Upper lobe of right lung (tissue), 1 donor: ENCODE data around the gene CDH13. TPM values are rescaled to one million over a fixed set of nuclear protein-coding genes. Genes with fewer than 3 reads are reported as not detected.
A peak's percentile ranks its signal among the peaks of the same experiment; 100 is the strongest.

Source experiments
- ATAC-seq: fragments of 200-7000 bp; cut with Tn5 transposase; one replicate; pipeline ENCODE4 v1.9.1; 2020; ENCODE audit warnings: mild to moderate bottlenecking, moderate library complexity
- DNase-seq: peaks from one replicate; pipeline ENCODE4 v3.0.0-alpha.2; 2020
- H3K27ac ChIP-seq: fragments of 200-600 bp; one replicate; pipeline ENCODE4 v1.8.0; 2022
- H3K27me3 ChIP-seq: fragments of 200-600 bp; one replicate; pipeline ENCODE4 v1.8.0; 2022; ENCODE audit warnings: mild to moderate bottlenecking
- H3K36me3 ChIP-seq: fragments of 200-600 bp; one replicate; pipeline ENCODE4 v1.8.0; 2022
- H3K4me1 ChIP-seq: fragments of 200-600 bp; one replicate; pipeline ENCODE4 v1.8.0; 2022
- H3K4me3 ChIP-seq: fragments of 200-600 bp; one replicate; pipeline ENCODE4 v1.8.0; 2022; ENCODE audit warnings: mild to moderate bottlenecking
- H3K9me3 ChIP-seq: fragments of 200-600 bp; one replicate; pipeline ENCODE4 v1.8.0; 2022
- CTCF ChIP-seq: fragments of 200-600 bp; IDR thresholded peaks from one replicate; pipeline ENCODE4 v1.8.0; 2022; ENCODE audit warnings: antibody characterized with exemption
- intact Hi-C: fragments of 100-400 bp; cut with DNase I; formaldehyde crosslinking; loops from one replicate; pipeline ENCODE4 v1.11.0; 2022
- total RNA-seq: library from RNA; stranded (reverse); fragmentation: NEBNext Ultra II Directional; extraction: Animal tissue kit (Norgen Biotek cat#: 25700); gene quantifications from one replicate; pipeline ENCODE4 v1.2.1, GENCODE V29; 2021
- donor health status: DM: no; HTN: yes; CAD: no; lungs with severe emphysema.

Gene CDH13
- total RNA-seq, 1 donor from 2014 or later: 27.2 TPM

- H3K27ac ChIP-seq: no peak overlapping the region
- H3K27me3 ChIP-seq: no peaks in the 10 kb centered on the region
- TF ChIP-seq CTCF: no peak
- H3K4me3 ChIP-seq: no peak overlapping the region
- H3K9me3 ChIP-seq: no peaks in the 10 kb centered on the region
- H3K4me1 ChIP-seq: peaks cover 11% of the 10 kb centered on the region
- intact Hi-C loops: no loop called here
- DNase-seq: no peak
- peak; percentile 41 for ATAC-seq
- H3K36me3 ChIP-seq: no peaks in the 10 kb centered on the region
Observed at GRCh38 chr16:82761236-82761635, 134.5 kb downstream of the CDH13 start.

DNA sequence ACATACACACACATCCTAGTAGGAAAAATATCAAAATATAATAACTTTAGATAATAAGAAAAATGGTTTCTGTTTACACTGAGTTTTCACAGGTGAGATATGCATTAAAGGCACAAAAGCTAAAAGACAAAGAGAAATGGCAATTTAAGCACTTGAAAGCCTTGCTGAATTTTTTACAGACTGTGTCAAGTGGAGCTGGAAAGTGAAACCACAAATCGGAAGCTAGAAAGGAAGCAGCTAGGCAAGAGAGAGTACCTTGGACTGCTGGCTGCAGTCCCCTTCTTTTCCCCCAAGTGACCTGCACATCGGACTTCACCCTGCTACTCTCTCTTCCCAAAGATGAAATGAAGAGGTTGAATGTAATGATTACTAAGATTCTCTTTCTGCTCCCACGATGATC lies 135.1 kb downstream of the CDH13 start:
- DNase-seq: no peak
- peaks cover 11% of the 10 kb centered on the region for H3K4me1 ChIP-seq
- H3K27ac ChIP-seq: no peak overlapping the region
- H3K9me3 ChIP-seq: no peaks in the 10 kb centered on the region
- H3K4me3 ChIP-seq: no peak overlapping the region
- ATAC-seq: peak; percentile 42
- H3K36me3 ChIP-seq: no peaks in the 10 kb centered on the region
- H3K27me3 ChIP-seq: no peaks in the 10 kb centered on the region
- intact Hi-C loops: no loop called here
- no peak for TF ChIP-seq CTCF

- TF ChIP-seq CTCF: no peak
- no peak overlapping the region for H3K4me3 ChIP-seq
- intact Hi-C loops: no loop called here
- no peaks in the 10 kb centered on the region for H3K27me3 ChIP-seq
- peaks cover 11% of the 10 kb centered on the region for H3K4me1 ChIP-seq
- ATAC-seq: no peak
- H3K36me3 ChIP-seq: no peaks in the 10 kb centered on the region
- DNase-seq: no peak
- no peaks in the 10 kb centered on the region for H3K9me3 ChIP-seq
- no peak overlapping the region for H3K27ac ChIP-seq
Observed at GRCh38 chr16:82763371-82763770, 136.6 kb downstream of the CDH13 start.

DNA sequence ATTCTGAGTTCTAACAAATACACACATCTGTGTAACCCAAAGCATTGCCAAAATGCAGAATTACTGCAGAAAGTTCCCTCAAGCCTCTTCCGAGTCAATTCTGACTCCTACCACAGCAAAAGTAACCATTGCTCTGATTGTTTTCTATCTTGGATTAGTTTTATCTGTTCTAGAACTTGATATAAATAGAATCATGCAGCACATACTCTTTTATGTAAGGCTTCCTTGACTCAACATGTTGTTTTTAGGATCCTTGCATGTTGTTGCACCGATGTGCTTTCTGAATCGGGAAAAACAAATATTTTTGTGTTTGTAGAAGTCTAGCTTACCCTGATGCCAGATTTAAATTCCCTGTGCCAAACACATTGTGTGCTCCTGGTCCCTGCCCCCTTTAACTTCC lies 140.4 kb downstream of the CDH13 start:
- H3K27ac ChIP-seq: no peak overlapping the region
- no peak overlapping the region for H3K4me3 ChIP-seq
- DNase-seq: no peak
- H3K4me1 ChIP-seq: no peaks in the 10 kb centered on the region
- intact Hi-C loops: no loop called here
- no peak for TF ChIP-seq CTCF
- no peaks in the 10 kb centered on the region for H3K9me3 ChIP-seq
- H3K36me3 ChIP-seq: no peaks in the 10 kb centered on the region
- ATAC-seq: no peak
- no peaks in the 10 kb centered on the region for H3K27me3 ChIP-seq

DNA sequence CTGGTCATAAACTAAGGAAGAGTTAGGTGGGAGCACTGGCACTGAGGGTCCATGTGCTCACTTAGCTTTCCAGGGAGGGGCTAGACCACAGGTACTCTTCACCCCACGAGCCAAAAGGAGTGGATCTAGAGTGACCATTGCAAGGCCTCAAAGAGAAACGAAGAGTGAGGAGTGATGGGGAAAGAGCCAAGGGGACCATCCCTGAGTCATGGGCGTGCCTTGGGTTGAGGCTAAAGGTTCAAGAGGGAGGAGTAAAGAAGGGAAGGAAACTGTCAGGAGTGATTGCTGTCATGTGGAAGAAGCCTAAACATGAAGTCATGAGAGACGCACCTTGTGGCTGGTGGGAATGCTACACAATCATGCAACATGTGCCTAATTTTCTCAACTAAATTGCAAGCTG lies 141.0 kb downstream of the CDH13 start:
- H3K9me3 ChIP-seq: no peaks in the 10 kb centered on the region
- no peak overlapping the region for H3K27ac ChIP-seq
- intact Hi-C loops: no loop called here
- H3K4me1 ChIP-seq: no peaks in the 10 kb centered on the region
- no peak for TF ChIP-seq CTCF
- no peaks in the 10 kb centered on the region for H3K36me3 ChIP-seq
- H3K27me3 ChIP-seq: no peaks in the 10 kb centered on the region
- H3K4me3 ChIP-seq: no peak overlapping the region
- ATAC-seq (no peak), DNase-seq (no peak)

GRCh38 chr16:82769845-82770244 lies 143.1 kb downstream of the CDH13 start:
- Histone ChIP-seq H3K27ac (no peak overlapping the region), H3K27me3 (no peaks in the 10 kb centered on the region), H3K9me3 (no peaks in the 10 kb centered on the region), H3K36me3 (no peaks in the 10 kb centered on the region), H3K4me1 (no peaks in the 10 kb centered on the region), H3K4me3 (no peak overlapping the region)
- TF ChIP-seq CTCF: no peak
- DNase-seq (no peak), ATAC-seq (no peak)
- intact Hi-C loops: no loop called here
